ENCODE results near the gene FGF4.

The FGF4 gene

GRCh38 chr11:69775163-69775755 lies at the start of gene FGF4:
FGF4 (minus strand) TSS chr11:69775341; CDS start chr11:69775084, 257 bp downstream.
- no peak for DNase-seq (ENCODE audit: extremely low read depth in 1 of 2, low read depth in 1 of 2)

GRCh38 chr11:69823641-69824265 lies 48.6 kb upstream of the FGF4 start:
- no peak for DNase-seq (ENCODE audit: extremely low read depth in 1 of 2, low read depth in 1 of 2)

- no peak for DNase-seq (ENCODE audit: extremely low read depth in 1 of 2, low read depth in 1 of 2)
Measured at GRCh38 chr11:69822676-69823494, 47.7 kb upstream of the FGF4 start.

- no peak for DNase-seq (ENCODE audit: extremely low read depth in 1 of 2, low read depth in 1 of 2)
Measured at GRCh38 chr11:69821511-69822040, 46.4 kb upstream of the FGF4 start.

GRCh38 chr11:69820441-69820840 lies 45.3 kb upstream of the FGF4 start:
- no peak for DNase-seq (ENCODE audit: extremely low read depth in 1 of 2, low read depth in 1 of 2)

GRCh38 chr11:69819541-69820070 lies 44.5 kb upstream of the FGF4 start:
- no peak for DNase-seq (ENCODE audit: extremely low read depth in 1 of 2, low read depth in 1 of 2)

GRCh38 chr11:69818603-69819441 lies 43.7 kb upstream of the FGF4 start, which contains the start of gene FGF3:
FGF3 (minus strand) TSS chr11:69819416; CDS start chr11:69818933, 483 bp downstream.
- no peak for DNase-seq (ENCODE audit: extremely low read depth in 1 of 2, low read depth in 1 of 2)

GRCh38 chr11:69818231-69818602 lies 43.1 kb upstream of the FGF4 start:
- DNase-seq (ENCODE audit: extremely low read depth in 1 of 2, low read depth in 1 of 2) = no peak

- no peak for DNase-seq (ENCODE audit: extremely low read depth in 1 of 2, low read depth in 1 of 2)
Measured at GRCh38 chr11:69817265-69818230, 42.4 kb upstream of the FGF4 start.

- no peak for DNase-seq (ENCODE audit: extremely low read depth in 1 of 2, low read depth in 1 of 2)
Measured at GRCh38 chr11:69816671-69817070, 41.5 kb upstream of the FGF4 start.

GRCh38 chr11:69815973-69816372 lies 40.8 kb upstream of the FGF4 start:
- DNase-seq (ENCODE audit: extremely low read depth in 1 of 2, low read depth in 1 of 2) = no peak

GRCh38 chr11:69814902-69815301 lies 39.8 kb upstream of the FGF4 start:
- no peak for DNase-seq (ENCODE audit: extremely low read depth in 1 of 2, low read depth in 1 of 2)

- DNase-seq (ENCODE audit: extremely low read depth in 1 of 2, low read depth in 1 of 2) = no peak
Measured at GRCh38 chr11:69814411-69814810, 39.3 kb upstream of the FGF4 start.

- no peak for DNase-seq (ENCODE audit: extremely low read depth in 1 of 2, low read depth in 1 of 2)
Measured at GRCh38 chr11:69813839-69814238, 38.7 kb upstream of the FGF4 start.

GRCh38 chr11:69812946-69813345 lies 37.8 kb upstream of the FGF4 start:
- no peak for DNase-seq (ENCODE audit: extremely low read depth in 1 of 2, low read depth in 1 of 2)

- DNase-seq (ENCODE audit: extremely low read depth in 1 of 2, low read depth in 1 of 2) = no peak
Measured at GRCh38 chr11:69812256-69812655, 37.1 kb upstream of the FGF4 start.

- no peak for DNase-seq (ENCODE audit: extremely low read depth in 1 of 2, low read depth in 1 of 2)
Measured at GRCh38 chr11:69811431-69811830, 36.3 kb upstream of the FGF4 start.

GRCh38 chr11:69810289-69811118 lies 35.4 kb upstream of the FGF4 start:
- DNase-seq (ENCODE audit: extremely low read depth in 1 of 2, low read depth in 1 of 2) = no peak
